A549 (cell line): ENCODE results near the gene SSBP3. TPM values are rescaled to one million over a fixed set of nuclear protein-coding genes. Genes with fewer than 3 reads are reported as not detected.

ENCODE experiments used
- ATAC-seq, 2 experiments: fragments of 200-7000 bp in 1 of 2; fragments of >200 bp in 1 of 2; cut with Nextera tagmentation in 1 of 2; cut with Tn5 transposase in 1 of 2; 3 replicates each; pipeline versions ENCODE4 v1.8.0 to v1.9.1; 2018 to 2020; ENCODE audit warnings: mild to moderate bottlenecking in 1 of 2, moderate library complexity in 1 of 2
- CTCF ChIA-PET: fragments of 300-600 bp; sonication (Branson Sonifier 250); formaldehyde crosslinking; extraction: SDS; loops from one replicate; lab custom pipeline; 2021; ENCODE audit warnings: antibody characterized with exemption, inconsistent platforms; lab: Yijun Ruan, JAX
- POLR2A ChIA-PET: fragments of 350-600 bp; formaldehyde crosslinking; extraction: SDS; loops from one replicate; lab custom pipeline; 2021; ENCODE audit warnings: antibody characterized with exemption, inconsistent platforms; lab: Yijun Ruan, JAX
- DNase-seq, 2 experiments: peaks; one replicate each; pipeline versions ENCODE4 v3.0.0 to v3.0.0-alpha.2; 2011 to 2016; ENCODE audit warnings: low read depth in 1 of 2, low spot score in 1 of 2
- FAIRE-seq: peaks from 2 replicates; lab custom pipeline; 2011; peaks lifted over from hg19 to GRCh38; lab: Jason Lieb, UNC
- H3K27ac ChIP-seq, 2 experiments: fragments of >200 bp; sonication (Bioruptor Twin); formaldehyde crosslinking; 3 replicates each; pipeline ENCODE4 v1.5.1; 2016 to 2017
- H3K4me1 ChIP-seq: fragments of >200 bp; sonication (Bioruptor Twin); formaldehyde crosslinking; 3 replicates; pipeline ENCODE4 v1.6.1; 2016
- H3K4me2 ChIP-seq: fragments of >200 bp; sonication (Bioruptor Twin); formaldehyde crosslinking; 3 replicates; pipeline ENCODE4 v1.6.1; 2016
- H3K4me3 ChIP-seq: fragments of >200 bp; sonication (Bioruptor Twin); formaldehyde crosslinking; 3 replicates; pipeline ENCODE4 v1.5.1; 2016
- H3K9me3 ChIP-seq: fragments of >200 bp; sonication (Bioruptor Twin); formaldehyde crosslinking; 3 replicates; pipeline ENCODE4 v1.6.1; 2016
- BHLHE40 ChIP-seq: IDR thresholded peaks from 2 replicates; pipeline ENCODE4 v1.6.1; 2012; ENCODE audit warnings: low read depth, low read length, inconsistent platforms
- CBX8 ChIP-seq: fragments of 200-600 bp; sonication (generic); IDR thresholded peaks from 2 replicates; pipeline ENCODE4 v1.6.1; 2016
- CEBPB ChIP-seq, 2 experiments: fragments of >200 bp in 1 of 2; sonication (Bioruptor Twin) in 1 of 2; formaldehyde crosslinking in 1 of 2; IDR thresholded peaks; 2 replicates each; pipeline ENCODE4 v1.6.1; 2012 to 2016
- CHD4 ChIP-seq: fragments of 200-600 bp; sonication (generic); IDR thresholded peaks from 2 replicates; pipeline ENCODE4 v1.6.1; 2016; ENCODE audit warnings: antibody characterized with exemption, mild to moderate bottlenecking, borderline replicate concordance
- EHF ChIP-seq: fragments of 250-450 bp; sonication (Bioruptor Pico); IDR thresholded peaks from 2 replicates; pipeline ENCODE4 v1.5.0; 2020; ENCODE audit warnings: mild to moderate bottlenecking
- EP300 ChIP-seq, 2 experiments: fragments of >200 bp; sonication (Bioruptor Twin); formaldehyde crosslinking; IDR thresholded peaks; 2 replicates in 1 of 2; 3 replicates in 1 of 2; pipeline ENCODE4 v1.6.1; 2016 to 2017
- FOSB ChIP-seq: fragments of 250-450 bp; sonication (Bioruptor Pico); IDR thresholded peaks from 2 replicates; pipeline ENCODE4 v1.5.0; 2020; ENCODE audit warnings: mild to moderate bottlenecking, moderate library complexity
- FOXS1 ChIP-seq: fragments of 250-450 bp; sonication (Bioruptor Pico); IDR thresholded peaks from 2 replicates; pipeline ENCODE4 v1.5.0; 2020; ENCODE audit warnings: mild to moderate bottlenecking, moderate library complexity
- HOXA7 ChIP-seq: fragments of 250-450 bp; sonication (Bioruptor Pico); IDR thresholded peaks from 2 replicates; pipeline ENCODE4 v1.5.0; 2020; ENCODE audit warnings: mild to moderate bottlenecking, moderate library complexity
- HOXB13 ChIP-seq: fragments of 250-450 bp; sonication (Bioruptor Pico); IDR thresholded peaks from 2 replicates; pipeline ENCODE4 v1.5.0; 2020; ENCODE audit warnings: low read depth, mild to moderate bottlenecking, moderate library complexity
- JUN ChIP-seq, 2 experiments: fragments of >200 bp; sonication (Bioruptor Twin); formaldehyde crosslinking; IDR thresholded peaks; 2 replicates in 1 of 2; 3 replicates in 1 of 2; pipeline ENCODE4 v1.6.1; 2016 to 2017
- KDM1A ChIP-seq: fragments of 200-600 bp; sonication (generic); IDR thresholded peaks from 2 replicates; pipeline ENCODE4 v1.6.1; 2016; ENCODE audit warnings: low read depth, mild to moderate bottlenecking
- MYC ChIP-seq: IDR thresholded peaks from 2 replicates; pipeline ENCODE4 v1.6.1; 2012; ENCODE audit warnings: mild to moderate bottlenecking, inconsistent platforms, low read length, improper control_type of control experiment, borderline replicate concordance
- RFX5 ChIP-seq: fragments of 450-650 bp; IDR thresholded peaks from 2 replicates; pipeline ENCODE4 v1.7.1; 2014; ENCODE audit warnings: antibody characterized with exemption, mild to moderate bottlenecking, moderate library complexity
- RNF2 ChIP-seq: fragments of 200-600 bp; sonication (generic); IDR thresholded peaks from 2 replicates; pipeline ENCODE4 v1.6.1; 2016; ENCODE audit warnings: low read depth, mild to moderate bottlenecking, antibody characterized with exemption, moderate library complexity, borderline replicate concordance
- SREBF2 ChIP-seq: fragments of 450-650 bp; IDR thresholded peaks from 2 replicates; pipeline ENCODE4 v1.6.1; 2014; ENCODE audit warnings: mild to moderate bottlenecking, moderate library complexity
- ZFP36 ChIP-seq: fragments of 450-650 bp; IDR thresholded peaks from 2 replicates; pipeline ENCODE4 v1.6.1; 2014; ENCODE audit warnings: borderline replicate concordance; ENCODE audit not compliant: partially characterized antibody
- WGBS: methylation state at CpG from one replicate; pipeline ENCODE4 v1.1.6; 2017; ENCODE audit errors: missing lambda C conversion rate; 5-methylcytosine and 5-hydroxymethylcytosine counted together
- polyA plus RNA-seq, 4 experiments: library from polyadenylated mRNA; depleted of rRNA in 3 of 4; stranded (reverse); fragments of >200 nt; fragmentation: RNase III in 1 of 4; extraction: RNeasy Plus Mini Kit Qiagen cat#74134 plus additional on column Dnase treatment in 1 of 4; gene quantifications; 2 replicates in 3 of 4; 3 replicates in 1 of 4; pipeline ENCODE4 v1.2.3, GENCODE V29; 2011 to 2017
- TF ChIP-seq, protein P1 (sequence below): fragments of >200 bp; sonication (Bioruptor Twin); formaldehyde crosslinking; IDR thresholded peaks from 2 replicates; pipeline ENCODE4 v1.6.1; 2016
- TF ChIP-seq, protein P2 (sequence below): IDR thresholded peaks from 2 replicates; pipeline ENCODE4 v1.6.1; 2012
- TF ChIP-seq, protein P3 (sequence below): fragments of 450-650 bp; IDR thresholded peaks from 2 replicates; pipeline ENCODE4 v1.6.1; 2014; ENCODE audit warnings: antibody characterized with exemption
- TF ChIP-seq, protein P4 (sequence below): fragments of 150-350 bp; IDR thresholded peaks from 2 replicates; pipeline ENCODE4 v1.6.1; 2014; ENCODE audit warnings: low read depth, mild to moderate bottlenecking, low read length
- TF ChIP-seq, protein P5 (sequence below): fragments of 250-450 bp; sonication (Bioruptor Pico); IDR thresholded peaks from 2 replicates; pipeline ENCODE4 v1.5.0; 2021; ENCODE audit warnings: mild to moderate bottlenecking, moderate library complexity, borderline replicate concordance

SSBP3 gene
- polyA plus RNA-seq, 2 of the 4 experiments (the other 2 are of a cell fraction), result 7.2 to 9.1 TPM

DNA sequence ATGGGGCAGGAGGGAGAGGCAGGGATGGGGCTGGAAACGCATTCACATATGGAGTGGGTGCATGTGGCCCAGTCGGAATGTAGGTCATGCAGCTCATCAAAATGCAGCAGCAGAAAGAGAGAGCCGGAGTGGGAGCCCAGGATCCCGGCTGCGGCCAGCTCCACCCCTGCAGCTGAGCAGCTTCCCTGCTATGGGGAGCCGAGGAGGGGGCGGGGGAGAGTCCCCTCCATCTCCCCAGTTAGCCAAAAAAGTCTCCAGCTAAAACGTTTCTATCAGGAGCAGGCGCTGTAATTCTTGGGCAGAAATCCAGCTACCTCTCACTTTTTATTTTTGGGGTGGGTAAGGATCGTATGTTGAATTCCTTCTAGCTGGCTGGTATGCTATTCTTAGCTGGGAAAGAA lies 166.6 kb downstream of the SSBP3 start (continued):
- no peak for TF ChIP-seq SREBF2

GRCh38 chr1:54239035-54239383 lies 167.2 kb downstream of the SSBP3 start:
- DNase-seq, result no peak
- Histone ChIP-seq H3K4me3 (no peak overlapping the region), H3K9me3 (no peaks in the 10 kb centered on the region), H3K27ac (no peak overlapping the region), H3K4me2 (no peak overlapping the region), H3K4me1 (no peaks in the 10 kb centered on the region)
- POLR2A ChIA-PET, result no interaction called here
- no peak for ATAC-seq
- WGBS, result 86% methylated on average over 5 of the region's 5 CpGs
- FAIRE-seq, result no peak
- CTCF ChIA-PET, result interaction anchor here (1.2 kb wide), 1 partner anchor 9 kb away, joined by 3 read pairs; no protein-coding TSS in a partner anchor
- TF ChIP-seq RNF2, result no peak
- TF ChIP-seq KDM1A, result no peak
- TF ChIP-seq FOSB, result no peak
- TF ChIP-seq CHD4, result no peak
- TF ChIP-seq, protein P1, sequence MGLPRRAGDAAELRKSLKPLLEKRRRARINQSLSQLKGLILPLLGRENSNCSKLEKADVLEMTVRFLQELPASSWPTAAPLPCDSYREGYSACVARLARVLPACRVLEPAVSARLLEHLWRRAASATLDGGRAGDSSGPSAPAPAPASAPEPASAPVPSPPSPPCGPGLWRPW, result no peak
- no peak for TF ChIP-seq EP300 (IDR thresholded peaks at IDR 0.05)
- no peak for TF ChIP-seq BHLHE40
- TF ChIP-seq, protein P2, sequence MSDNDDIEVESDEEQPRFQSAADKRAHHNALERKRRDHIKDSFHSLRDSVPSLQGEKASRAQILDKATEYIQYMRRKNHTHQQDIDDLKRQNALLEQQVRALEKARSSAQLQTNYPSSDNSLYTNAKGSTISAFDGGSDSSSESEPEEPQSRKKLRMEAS, result no peak

DNA sequence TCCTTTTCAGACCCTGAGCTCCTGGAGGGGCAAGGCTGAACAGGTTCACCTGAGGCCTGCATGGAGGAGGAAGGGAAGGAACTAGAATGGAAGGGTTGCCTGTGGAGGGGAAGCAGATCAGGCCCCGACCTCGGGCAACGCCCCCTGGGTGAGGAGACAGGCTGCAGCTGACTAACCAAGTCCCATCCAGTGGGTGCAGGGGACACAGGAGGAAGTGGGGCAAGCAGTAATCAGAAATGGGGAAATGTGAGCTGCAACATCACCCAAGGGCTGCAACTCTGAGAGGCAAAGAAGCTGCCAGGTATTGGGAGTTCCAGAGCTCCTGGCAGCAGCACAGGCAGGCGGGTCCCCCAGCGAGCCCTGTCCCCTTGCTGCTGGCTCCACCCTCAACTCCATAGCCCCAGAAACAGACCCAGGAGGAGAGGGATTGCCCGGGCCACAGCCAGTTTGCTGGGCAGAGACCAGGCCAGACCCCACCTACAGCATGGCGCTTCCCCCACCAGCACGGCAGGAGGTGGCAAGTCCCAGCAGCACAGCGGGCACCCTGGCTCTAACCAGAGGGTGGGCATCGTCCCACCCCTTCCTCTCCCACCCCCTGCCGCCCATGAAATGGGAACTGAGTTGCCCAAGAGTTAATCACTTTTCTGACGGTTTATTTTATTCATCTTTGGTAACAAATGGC lies 167.7 kb downstream of the SSBP3 start:
- TF ChIP-seq CEBPB (IDR thresholded peaks at IDR 0.05) (no peak), FOXS1 (no peak), JUN (IDR thresholded peaks at IDR 0.05) (no peak), EHF (CRISPR knock-in tag) (no peak), SREBF2 (no peak), RNF2 (no peak), ZFP36 (no peak), RFX5 (no peak), MYC (no peak), HOXB13 (CRISPR knock-in tag) (no peak), CBX8 (no peak), HOXA7 (CRISPR knock-in tag) (no peak)
- TF ChIP-seq, protein P3, sequence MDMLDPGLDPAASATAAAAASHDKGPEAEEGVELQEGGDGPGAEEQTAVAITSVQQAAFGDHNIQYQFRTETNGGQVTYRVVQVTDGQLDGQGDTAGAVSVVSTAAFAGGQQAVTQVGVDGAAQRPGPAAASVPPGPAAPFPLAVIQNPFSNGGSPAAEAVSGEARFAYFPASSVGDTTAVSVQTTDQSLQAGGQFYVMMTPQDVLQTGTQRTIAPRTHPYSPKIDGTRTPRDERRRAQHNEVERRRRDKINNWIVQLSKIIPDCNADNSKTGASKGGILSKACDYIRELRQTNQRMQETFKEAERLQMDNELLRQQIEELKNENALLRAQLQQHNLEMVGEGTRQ, result no peak
- TF ChIP-seq, protein P4, sequence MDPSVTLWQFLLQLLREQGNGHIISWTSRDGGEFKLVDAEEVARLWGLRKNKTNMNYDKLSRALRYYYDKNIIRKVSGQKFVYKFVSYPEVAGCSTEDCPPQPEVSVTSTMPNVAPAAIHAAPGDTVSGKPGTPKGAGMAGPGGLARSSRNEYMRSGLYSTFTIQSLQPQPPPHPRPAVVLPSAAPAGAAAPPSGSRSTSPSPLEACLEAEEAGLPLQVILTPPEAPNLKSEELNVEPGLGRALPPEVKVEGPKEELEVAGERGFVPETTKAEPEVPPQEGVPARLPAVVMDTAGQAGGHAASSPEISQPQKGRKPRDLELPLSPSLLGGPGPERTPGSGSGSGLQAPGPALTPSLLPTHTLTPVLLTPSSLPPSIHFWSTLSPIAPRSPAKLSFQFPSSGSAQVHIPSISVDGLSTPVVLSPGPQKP, result no peak
- TF ChIP-seq, protein P5, sequence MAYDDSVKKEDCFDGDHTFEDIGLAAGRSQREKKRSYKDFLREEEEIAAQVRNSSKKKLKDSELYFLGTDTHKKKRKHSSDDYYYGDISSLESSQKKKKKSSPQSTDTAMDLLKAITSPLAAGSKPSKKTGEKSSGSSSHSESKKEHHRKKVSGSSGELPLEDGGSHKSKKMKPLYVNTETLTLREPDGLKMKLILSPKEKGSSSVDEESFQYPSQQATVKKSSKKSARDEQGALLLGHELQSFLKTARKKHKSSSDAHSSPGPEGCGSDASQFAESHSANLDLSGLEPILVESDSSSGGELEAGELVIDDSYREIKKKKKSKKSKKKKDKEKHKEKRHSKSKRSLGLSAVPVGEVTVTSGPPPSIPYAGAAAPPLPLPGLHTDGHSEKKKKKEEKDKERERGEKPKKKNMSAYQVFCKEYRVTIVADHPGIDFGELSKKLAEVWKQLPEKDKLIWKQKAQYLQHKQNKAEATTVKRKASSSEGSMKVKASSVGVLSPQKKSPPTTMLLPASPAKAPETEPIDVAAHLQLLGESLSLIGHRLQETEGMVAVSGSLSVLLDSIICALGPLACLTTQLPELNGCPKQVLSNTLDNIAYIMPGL (CRISPR knock-in tag), result no peak
- no peak for ATAC-seq
- H3K9me3 ChIP-seq, result no peaks in the 10 kb centered on the region
- no peak overlapping the region for H3K27ac ChIP-seq
- H3K4me1 ChIP-seq, result no peaks in the 10 kb centered on the region
- CTCF ChIA-PET, result no interaction called here
- no peak for FAIRE-seq
- no peak overlapping the region for H3K4me3 ChIP-seq
- POLR2A ChIA-PET, result no interaction called here
- 82% methylated on average over 6 of the region's 12 CpGs for WGBS
- DNase-seq, result no peak
- H3K4me2 ChIP-seq, result no peak overlapping the region
